22Rv1 (cell line): ENCODE data around the gene IL19.
"Not testable (repeated sequence)": the region's sequence is repeated elsewhere in the genome, so short reads cannot be mapped to it uniquely, and the experiment has no call there.

Experiments used
- CTCF ChIP-seq: fragments of 450-650 bp; IDR thresholded peaks from 2 replicates; pipeline ENCODE4 v1.5.1; 2017; ENCODE audit warnings: mild to moderate bottlenecking
- ZFX ChIP-seq: fragments of 450-650 bp; IDR thresholded peaks from 2 replicates; pipeline ENCODE4 v1.6.1; 2017; ENCODE audit warnings: antibody characterized with exemption, borderline replicate concordance

GRCh38 chr1:206778911-206779310 is 8.3 kb downstream of the IL19 start:
- TF ChIP-seq CTCF, ZFX: not testable (repeated sequence)
